Prostate gland (tissue), 2 donors: ENCODE measurements around the gene STAT5A. TPM values are rescaled to one million over a fixed set of nuclear protein-coding genes. Genes with fewer than 3 reads are reported as not detected.
A peak's percentile ranks its signal among the peaks of the same experiment; 100 is the strongest.

Experiments used
- DNase-seq: peaks from one replicate; pipeline ENCODE4 v3.0.0-alpha.2; 2019; ENCODE audit warnings: low spot score
- H3K27ac ChIP-seq, 2 donors: fragments of 200-600 bp; sonication (generic); 2 replicates each; pipeline ENCODE4 v1.5.1; 2017 to 2019
- H3K27me3 ChIP-seq: fragments of 200-600 bp; sonication (generic); replicated peaks from 2 replicates; pipeline ENCODE4 v1.5.1; 2019; ENCODE audit not compliant: insufficient read depth
- H3K36me3 ChIP-seq, 2 donors: fragments of 200-600 bp; sonication (generic); 1 replicate in 1 of 2; 2 replicates in 1 of 2; pipeline versions ENCODE4 v1.5.1 to v1.8.1; 2017 to 2019
- H3K4me1 ChIP-seq: fragments of 200-600 bp; sonication (generic); replicated peaks from 2 replicates; pipeline ENCODE4 v1.5.1; 2019
- H3K4me3 ChIP-seq, 2 donors: fragments of 200-600 bp; sonication (generic); 2 replicates each; pipeline ENCODE4 v1.5.1; 2017 to 2019
- H3K9me3 ChIP-seq: fragments of 200-600 bp; sonication (generic); 2 replicates; pipeline ENCODE4 v1.5.1; 2017
- POLR2A ChIP-seq: fragments of 450-650 bp; IDR thresholded peaks from one replicate; pipeline ENCODE4 v1.6.1; 2016; ENCODE audit warnings: antibody characterized with exemption, mild to moderate bottlenecking
- POLR2AphosphoS5 ChIP-seq: sonication (generic); formaldehyde crosslinking; IDR thresholded peaks from one replicate; pipeline ENCODE4 v1.6.1; 2017; ENCODE audit warnings: antibody characterized with exemption
- WGBS: methylation state at CpG from one replicate; pipeline ENCODE4 v1.1.5; 2018; 5-methylcytosine and 5-hydroxymethylcytosine counted together
- intact Hi-C: fragments of 100-400 bp; cut with DNase I; formaldehyde crosslinking; loops from one replicate; pipeline ENCODE4 v1.14.2; 2022
- total RNA-seq, 2 donors: library from RNA; depleted of rRNA; stranded (reverse); fragments of >200 nt; gene quantifications; one replicate each; pipeline ENCODE4 v1.1.0, GENCODE V29; 2016
- TF ChIP-seq, protein P1 (sequence below), 4 experiments: fragments of 200-600 bp in 2 of 4; fragments of 450-650 bp in 2 of 4; sonication (generic) in 2 of 4; IDR thresholded peaks; 1 replicate in 3 of 4; 2 replicates in 1 of 4; pipeline ENCODE4 v1.5.1; 2016 to 2019; ENCODE audit warnings: antibody characterized with exemption in 4 of 4, mild to moderate bottlenecking in 2 of 4, moderate library complexity in 2 of 4

Gene STAT5A
- total RNA-seq, 2 donors from 2014 or later: 31.1 to 45.8 TPM

DNA sequence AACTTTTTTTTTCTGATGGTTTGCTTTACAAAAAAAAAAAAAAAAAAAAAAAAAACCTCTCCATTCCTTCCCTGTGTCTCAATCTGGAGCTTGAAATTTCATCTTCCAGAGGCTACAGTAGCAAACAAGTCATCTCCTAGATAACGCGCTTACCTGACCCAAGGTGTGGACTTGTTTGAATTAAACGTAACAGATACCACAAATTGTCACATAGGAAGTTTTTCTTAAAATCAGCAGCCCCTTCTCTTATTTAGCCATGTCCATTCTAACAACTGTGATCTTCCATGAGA, 14.1 kb upstream of the STAT5A start:
- Histone ChIP-seq H3K4me1 (no peaks in the 10 kb centered on the region), H3K27ac (no peak overlapping the region), H3K9me3 (no peaks in the 10 kb centered on the region), H3K36me3 (no peaks in the 10 kb centered on the region), H3K27me3 (no peaks in the 10 kb centered on the region), H3K4me3 (no peak overlapping the region)
- intact Hi-C loops: no loop called here
- TF ChIP-seq POLR2A: no peak
- no peak for TF ChIP-seq POLR2AphosphoS5
- TF ChIP-seq, protein P1, sequence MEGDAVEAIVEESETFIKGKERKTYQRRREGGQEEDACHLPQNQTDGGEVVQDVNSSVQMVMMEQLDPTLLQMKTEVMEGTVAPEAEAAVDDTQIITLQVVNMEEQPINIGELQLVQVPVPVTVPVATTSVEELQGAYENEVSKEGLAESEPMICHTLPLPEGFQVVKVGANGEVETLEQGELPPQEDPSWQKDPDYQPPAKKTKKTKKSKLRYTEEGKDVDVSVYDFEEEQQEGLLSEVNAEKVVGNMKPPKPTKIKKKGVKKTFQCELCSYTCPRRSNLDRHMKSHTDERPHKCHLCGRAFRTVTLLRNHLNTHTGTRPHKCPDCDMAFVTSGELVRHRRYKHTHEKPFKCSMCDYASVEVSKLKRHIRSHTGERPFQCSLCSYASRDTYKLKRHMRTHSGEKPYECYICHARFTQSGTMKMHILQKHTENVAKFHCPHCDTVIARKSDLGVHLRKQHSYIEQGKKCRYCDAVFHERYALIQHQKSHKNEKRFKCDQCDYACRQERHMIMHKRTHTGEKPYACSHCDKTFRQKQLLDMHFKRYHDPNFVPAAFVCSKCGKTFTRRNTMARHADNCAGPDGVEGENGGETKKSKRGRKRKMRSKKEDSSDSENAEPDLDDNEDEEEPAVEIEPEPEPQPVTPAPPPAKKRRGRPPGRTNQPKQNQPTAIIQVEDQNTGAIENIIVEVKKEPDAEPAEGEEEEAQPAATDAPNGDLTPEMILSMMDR (IDR thresholded peaks at IDR 0.05): no peak
- WGBS: 92% methylated on average over 3 of the region's 3 CpGs
- DNase-seq: no peak

- Histone ChIP-seq H3K4me1 (no peaks in the 10 kb centered on the region), H3K27me3 (no peaks in the 10 kb centered on the region), H3K9me3 (no peaks in the 10 kb centered on the region), H3K4me3 (peak overlapping the region; percentile 88), H3K36me3 (no peaks in the 10 kb centered on the region), H3K27ac (peak overlapping the region; percentile 79 to 86)
- intact Hi-C loops: no loop called here
- 23% methylated on average over 13 of the region's 13 CpGs for WGBS
- DNase-seq: no peak
- TF ChIP-seq POLR2AphosphoS5 (no peak), POLR2A (no peak)
- TF ChIP-seq, protein P1 (IDR thresholded peaks at IDR 0.05): no peak
Observed at GRCh38 chr17:42274812-42275526, 13.3 kb upstream of the STAT5A start.

- TF ChIP-seq, protein P1 (IDR thresholded peaks at IDR 0.05): no peak
- DNase-seq: no peak
- Histone ChIP-seq H3K27ac (peak overlapping the region; percentile 79 to 86), H3K4me3 (peak overlapping the region; percentile 88), H3K4me1 (no peaks in the 10 kb centered on the region), H3K36me3 (no peaks in the 10 kb centered on the region), H3K27me3 (no peaks in the 10 kb centered on the region), H3K9me3 (no peaks in the 10 kb centered on the region)
- intact Hi-C loops: no loop called here
- under 1% methylated on average over 64 of the region's 82 CpGs for WGBS
Observed at GRCh38 chr17:42275527-42276358, 12.6 kb upstream of the STAT5A start.

DNA sequence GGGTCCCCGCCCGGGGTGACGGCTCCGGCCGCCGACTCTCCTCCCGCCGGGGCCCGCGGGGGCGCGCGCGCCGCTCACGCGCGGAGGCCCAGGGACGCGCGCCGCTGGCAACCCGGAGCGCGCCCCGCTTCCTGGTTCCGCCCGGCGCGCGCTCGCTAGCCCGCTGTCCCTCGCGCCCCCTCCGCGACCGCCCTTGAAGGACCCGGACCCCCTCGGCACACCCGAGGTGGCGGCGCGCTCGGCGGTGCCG, 12.0 kb upstream of the STAT5A start, which contains the start of gene STAT5B:
Gene STAT5B, minus strand, starts transcription at position 33 of the 250 bp plus-strand sequence. CDS start 44,264 bp downstream, outside the sequence.
- no peaks in the 10 kb centered on the region for H3K4me1 ChIP-seq
- H3K27ac ChIP-seq: peak within 1 kb of the TSS; percentile 79 to 86
- WGBS: 0% methylated on average over 8 of the region's 47 CpGs
- no peaks in the 10 kb centered on the region for H3K36me3 ChIP-seq
- TF ChIP-seq POLR2AphosphoS5 (no peak), POLR2A (peak; percentile 12)
- TF ChIP-seq, protein P1 (IDR thresholded peaks at IDR 0.05): no peak
- H3K27me3 ChIP-seq: no peaks in the 10 kb centered on the region
- no peaks in the 10 kb centered on the region for H3K9me3 ChIP-seq
- peak; percentile 64 for DNase-seq
- H3K4me3 ChIP-seq: peak within 1 kb of the TSS; percentile 88
- intact Hi-C loops: no loop called here
